ENCODE data around the gene GRHL1.
"Not testable (repeated sequence)": the region's sequence is repeated elsewhere in the genome, so short reads cannot be mapped to it uniquely, and the experiment has no call there.

Gene GRHL1

GRCh38 chr2:10010861-10011605 is 59.5 kb downstream of the GRHL1 start:
- not testable (repeated sequence) for DNase-seq

GRCh38 chr2:10011606-10012325 is 60.3 kb downstream of the GRHL1 start:
- not testable (repeated sequence) for DNase-seq

- not testable (repeated sequence) for DNase-seq
Measured at GRCh38 chr2:10012366-10012962, 61.0 kb downstream of the GRHL1 start.

- DNase-seq = no peak
Measured at GRCh38 chr2:10012963-10013461, 61.5 kb downstream of the GRHL1 start.

GRCh38 chr2:10013651-10014417 is 62.3 kb downstream of the GRHL1 start:
- DNase-seq = not testable (repeated sequence)

GRCh38 chr2:10014418-10015190 is 63.1 kb downstream of the GRHL1 start:
- DNase-seq = no peak

GRCh38 chr2:10015376-10015989 is 64.0 kb downstream of the GRHL1 start:
- DNase-seq = not testable (repeated sequence)

GRCh38 chr2:10016001-10016801 is 64.7 kb downstream of the GRHL1 start:
- no peak for DNase-seq

- no peak for DNase-seq
Measured at GRCh38 chr2:10016802-10017258, 65.3 kb downstream of the GRHL1 start.

GRCh38 chr2:10017313-10017941 is 65.9 kb downstream of the GRHL1 start:
- DNase-seq = no peak

GRCh38 chr2:10019174-10019573 is 67.7 kb downstream of the GRHL1 start:
- DNase-seq = peak; percentile 35 to 48 (median 36)

- DNase-seq = peak in 2 of 3 donors; percentile 39 to 40
Measured at GRCh38 chr2:10019602-10020400, 68.3 kb downstream of the GRHL1 start.

- no peak for DNase-seq
Measured at GRCh38 chr2:10022041-10022421, 70.5 kb downstream of the GRHL1 start.

GRCh38 chr2:10022445-10022844 is 71.0 kb downstream of the GRHL1 start:
- peak; percentile 39 to 61 (median 43) for DNase-seq

GRCh38 chr2:10022966-10023662 is 71.6 kb downstream of the GRHL1 start:
- DNase-seq = no peak

GRCh38 chr2:10026940-10027569 is 75.6 kb downstream of the GRHL1 start:
- no peak for DNase-seq

GRCh38 chr2:10027660-10028330 is 76.3 kb downstream of the GRHL1 start:
- peak in 2 of 3 donors; percentile 30 to 38 for DNase-seq

All from suppressor macrophage treated with lipopolysaccharide for 1 hour (primary cell).